NB4 (cell line): ENCODE results near the gene MSI2.

ENCODE experiments used
- DNase-seq: peaks from one replicate; pipeline ENCODE4 v3.0.0; 2010; ENCODE audit warnings: low read depth
- H3K4me3 ChIP-seq: one replicate; pipeline ENCODE4 v1.5.1; 2011; ENCODE audit warnings: mild to moderate bottlenecking, low read depth, low read length, moderate library complexity
- MYC ChIP-seq: IDR thresholded peaks from 2 replicates; pipeline ENCODE4 v1.6.1; 2011; ENCODE audit warnings: low read depth, low read length
- POLR2A ChIP-seq: IDR thresholded peaks from 2 replicates; pipeline ENCODE4 v1.6.1; 2011; ENCODE audit warnings: mild to moderate bottlenecking; ENCODE audit not compliant: insufficient read length; ENCODE audit errors: extremely low read depth
- TF ChIP-seq, protein P1 (sequence below): IDR thresholded peaks from one replicate; pipeline ENCODE4 v1.5.1; 2012; ENCODE audit warnings: low read depth, low read length
- TF ChIP-seq, protein P2 (sequence below): IDR thresholded peaks from 2 replicates; pipeline ENCODE4 v1.6.1; 2011; ENCODE audit warnings: low read depth, low read length

MSI2 gene

DNA sequence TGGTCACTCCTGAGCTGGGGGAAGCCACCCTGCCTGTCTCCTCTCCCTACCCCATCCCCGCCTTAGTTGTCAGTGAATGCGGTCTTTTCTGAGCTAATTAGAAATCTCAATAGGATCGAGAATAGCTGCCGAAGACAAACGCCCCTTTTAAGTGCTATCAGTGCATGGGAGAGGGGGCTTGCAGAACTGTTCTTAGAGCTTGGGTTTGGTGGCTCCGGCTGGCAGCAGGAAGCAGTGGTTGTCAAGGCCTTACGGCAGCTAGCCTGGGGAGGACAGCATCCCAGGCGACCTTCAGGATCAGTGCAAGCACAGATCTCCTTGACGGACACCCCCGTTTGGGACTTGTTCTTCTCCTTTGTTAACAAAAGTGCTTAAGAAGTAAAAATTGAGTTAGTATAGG lies 293.7 kb downstream of the MSI2 start:
- DNase-seq, result no peak

DNA sequence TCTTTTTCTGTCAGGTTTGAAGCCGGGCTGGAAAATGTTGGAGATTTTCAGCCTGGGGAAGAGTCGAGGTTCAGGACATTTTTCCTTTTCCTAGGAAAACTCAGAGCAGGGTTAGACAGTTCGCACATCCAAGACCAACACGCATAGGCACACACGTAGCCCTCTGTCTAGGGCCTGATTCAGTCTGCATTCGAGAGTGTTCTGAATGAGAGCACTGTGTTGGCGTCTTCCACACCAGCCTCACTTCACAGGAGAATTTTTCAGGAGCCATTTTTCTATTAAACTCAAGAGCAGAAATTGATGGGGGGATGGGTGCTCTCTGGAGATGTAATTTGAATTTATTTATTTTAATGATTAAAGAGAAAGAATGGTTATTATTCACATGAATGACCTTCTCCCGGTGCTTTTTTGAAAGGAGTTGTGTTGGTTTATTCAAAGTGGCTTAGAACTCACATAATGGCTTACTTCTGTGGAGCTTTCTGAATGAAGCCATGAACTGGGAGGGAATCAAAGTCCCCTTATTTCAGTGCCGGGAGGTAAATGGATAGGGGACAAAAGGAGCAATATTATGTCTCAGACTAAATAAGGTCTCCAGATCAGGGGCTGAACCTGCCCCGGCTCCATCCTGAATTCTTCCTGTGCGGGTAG lies 294.5 kb downstream of the MSI2 start:
- no peak for DNase-seq
- H3K4me3 ChIP-seq, result no peak overlapping the region
- no peak for TF ChIP-seq POLR2A

More for the DNA sequence above, 293.7 kb downstream of the MSI2 start:
- TF ChIP-seq MYC (no peak), POLR2A (no peak)
- TF ChIP-seq, protein P1, sequence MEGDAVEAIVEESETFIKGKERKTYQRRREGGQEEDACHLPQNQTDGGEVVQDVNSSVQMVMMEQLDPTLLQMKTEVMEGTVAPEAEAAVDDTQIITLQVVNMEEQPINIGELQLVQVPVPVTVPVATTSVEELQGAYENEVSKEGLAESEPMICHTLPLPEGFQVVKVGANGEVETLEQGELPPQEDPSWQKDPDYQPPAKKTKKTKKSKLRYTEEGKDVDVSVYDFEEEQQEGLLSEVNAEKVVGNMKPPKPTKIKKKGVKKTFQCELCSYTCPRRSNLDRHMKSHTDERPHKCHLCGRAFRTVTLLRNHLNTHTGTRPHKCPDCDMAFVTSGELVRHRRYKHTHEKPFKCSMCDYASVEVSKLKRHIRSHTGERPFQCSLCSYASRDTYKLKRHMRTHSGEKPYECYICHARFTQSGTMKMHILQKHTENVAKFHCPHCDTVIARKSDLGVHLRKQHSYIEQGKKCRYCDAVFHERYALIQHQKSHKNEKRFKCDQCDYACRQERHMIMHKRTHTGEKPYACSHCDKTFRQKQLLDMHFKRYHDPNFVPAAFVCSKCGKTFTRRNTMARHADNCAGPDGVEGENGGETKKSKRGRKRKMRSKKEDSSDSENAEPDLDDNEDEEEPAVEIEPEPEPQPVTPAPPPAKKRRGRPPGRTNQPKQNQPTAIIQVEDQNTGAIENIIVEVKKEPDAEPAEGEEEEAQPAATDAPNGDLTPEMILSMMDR, result no peak
- TF ChIP-seq, protein P2, sequence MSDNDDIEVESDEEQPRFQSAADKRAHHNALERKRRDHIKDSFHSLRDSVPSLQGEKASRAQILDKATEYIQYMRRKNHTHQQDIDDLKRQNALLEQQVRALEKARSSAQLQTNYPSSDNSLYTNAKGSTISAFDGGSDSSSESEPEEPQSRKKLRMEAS, result no peak
- no peak overlapping the region for H3K4me3 ChIP-seq

DNA sequence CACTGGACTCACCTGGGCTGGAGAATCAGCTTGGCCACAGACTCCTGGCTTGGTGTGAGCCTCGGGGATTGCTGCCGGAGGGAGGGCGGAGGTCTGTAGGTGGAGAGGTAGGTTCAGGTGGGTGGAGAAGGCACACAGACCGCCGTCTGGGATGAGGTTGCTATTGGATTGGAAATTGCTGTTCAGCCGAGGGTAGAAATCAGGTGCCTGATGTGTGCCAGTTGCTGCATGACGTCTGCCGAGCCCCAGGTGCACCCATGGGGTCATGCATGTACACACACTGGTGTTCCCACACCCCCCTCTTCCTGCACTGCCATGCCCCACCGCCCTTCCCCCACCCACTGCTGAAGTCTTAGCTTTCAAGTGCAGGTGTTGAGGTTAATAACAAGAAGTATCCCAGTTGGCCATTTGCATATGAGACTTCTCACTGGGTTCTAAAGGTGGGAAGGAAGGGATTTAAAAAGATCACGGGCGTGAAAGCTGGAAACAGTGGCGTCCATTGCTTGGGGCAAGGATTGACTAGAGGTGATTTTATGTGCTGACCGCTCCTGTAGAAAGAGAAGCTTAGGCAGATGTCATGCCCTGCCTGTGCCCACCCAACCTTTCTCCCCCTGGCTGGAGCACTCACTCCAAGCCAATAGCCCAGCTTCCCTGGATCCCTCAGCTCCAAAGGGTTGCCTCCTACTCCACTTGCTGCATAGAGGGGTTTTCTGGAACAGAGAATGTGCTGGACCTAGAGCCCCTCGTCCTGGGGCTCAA lies 295.2 kb downstream of the MSI2 start:
- TF ChIP-seq, protein P2, result no peak
- no peak for TF ChIP-seq MYC
- TF ChIP-seq, protein P1, result no peak
- TF ChIP-seq POLR2A, result no peak
- DNase-seq, result no peak
- no peak overlapping the region for H3K4me3 ChIP-seq

DNA sequence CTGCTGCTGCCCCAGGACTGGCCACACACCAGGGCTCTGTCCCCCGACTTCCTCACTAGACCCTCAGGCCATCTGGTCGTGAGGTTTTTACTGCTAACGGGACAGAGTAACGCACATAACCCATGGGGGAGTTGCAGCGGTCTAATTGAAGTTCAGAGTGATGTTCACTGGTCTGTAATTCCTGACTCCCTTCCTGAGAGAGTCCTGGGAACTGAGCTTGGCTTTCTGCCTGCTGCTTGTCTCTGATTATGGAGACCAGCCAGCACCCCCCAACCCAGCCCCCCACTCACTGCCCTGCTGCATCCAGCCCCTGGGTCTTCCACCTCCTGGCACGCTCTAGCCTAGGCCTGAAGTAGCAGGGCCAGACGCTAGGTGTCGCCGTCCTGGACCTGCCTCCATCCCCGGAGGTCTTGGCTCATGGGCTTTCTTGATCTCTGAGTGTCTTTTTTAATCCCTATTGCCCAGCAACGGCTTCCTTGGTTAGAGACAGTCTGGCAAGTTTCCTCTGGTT lies 295.8 kb downstream of the MSI2 start:
- no peak for DNase-seq
- TF ChIP-seq, protein P1, result no peak
- no peak for TF ChIP-seq POLR2A
- no peak overlapping the region for H3K4me3 ChIP-seq

DNA sequence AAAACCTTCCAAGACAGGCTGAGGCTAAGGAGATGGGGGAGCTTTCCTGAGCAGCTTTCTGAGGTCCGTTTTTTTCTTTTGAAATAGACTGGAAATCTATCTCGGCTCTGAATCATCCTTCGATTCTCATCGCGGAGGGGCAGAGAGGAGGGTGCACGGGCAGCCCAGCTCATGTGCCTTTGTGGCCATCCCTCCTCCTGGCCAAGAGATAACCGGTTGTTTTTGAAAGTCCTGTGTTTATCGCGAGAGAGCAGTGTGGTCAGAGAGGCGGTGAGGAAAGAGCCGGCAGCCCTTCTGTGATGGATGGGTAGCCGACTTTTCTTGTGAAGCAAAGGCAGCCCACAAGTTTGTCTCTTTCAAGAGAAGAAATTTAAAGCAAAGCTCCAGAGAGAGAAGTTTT lies 297.2 kb downstream of the MSI2 start:
- H3K4me3 ChIP-seq, result no peak overlapping the region
- TF ChIP-seq, protein P2, result no peak
- no peak for TF ChIP-seq MYC
- TF ChIP-seq, protein P1, result no peak
- no peak for TF ChIP-seq POLR2A
- no peak for DNase-seq

DNA sequence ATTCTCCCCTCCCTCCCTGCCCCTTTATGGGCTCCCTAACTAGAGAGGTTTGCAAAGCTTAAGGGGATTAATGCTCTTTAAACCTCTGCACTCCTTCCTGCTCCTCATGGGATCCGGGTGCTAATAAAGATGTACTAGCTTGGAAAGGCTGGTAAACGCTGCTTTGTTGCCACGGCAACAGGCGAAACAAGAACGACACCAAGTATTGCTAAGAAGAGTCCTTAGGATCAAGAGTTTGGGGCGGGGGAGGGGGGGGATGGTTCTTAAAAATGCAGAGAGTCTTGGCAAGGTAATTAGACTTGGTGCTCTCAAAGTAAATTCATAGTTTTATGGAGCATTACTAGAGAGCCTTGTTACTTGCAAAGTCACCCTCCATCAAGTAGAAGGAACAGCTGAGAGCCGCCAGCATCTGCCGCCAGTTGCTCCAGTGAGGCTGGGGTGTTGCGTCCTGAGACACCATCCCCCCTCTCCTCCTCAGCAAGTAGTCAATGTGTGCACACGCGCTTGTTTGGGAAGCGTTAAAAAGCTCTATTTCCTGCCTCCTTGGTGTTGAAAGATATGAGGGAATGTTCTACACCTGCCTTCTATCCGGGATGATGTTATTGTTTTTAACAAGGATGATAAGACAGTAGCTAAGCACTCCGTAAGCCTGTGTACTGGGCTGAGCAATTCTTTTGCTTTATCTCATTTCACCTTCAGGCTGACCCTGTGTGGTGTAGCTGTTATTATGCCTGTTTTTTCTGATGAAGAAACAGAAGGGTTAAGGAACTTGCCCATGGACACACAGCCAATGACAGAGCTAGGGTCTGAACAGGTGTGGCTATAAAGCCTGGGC lies 297.9 kb downstream of the MSI2 start:
- DNase-seq, result no peak
- no peak overlapping the region for H3K4me3 ChIP-seq
- TF ChIP-seq MYC, result no peak
